HG03457 (cell line): Measurements from ENCODE around the gene DNMT3A.

Source experiments
- ATAC-seq: cut with Tn5 transposase; IDR thresholded peaks from one replicate; pipeline ENCODE4 v1.9.1; 2021; ENCODE audit warnings: moderate number of reproducible peaks; ENCODE audit not compliant: unreplicated experiment

Gene DNMT3A

GRCh38 chr2:25328152-25329085 lies 13.3 kb downstream of the DNMT3A start:
- ATAC-seq, result no peak

DNA sequence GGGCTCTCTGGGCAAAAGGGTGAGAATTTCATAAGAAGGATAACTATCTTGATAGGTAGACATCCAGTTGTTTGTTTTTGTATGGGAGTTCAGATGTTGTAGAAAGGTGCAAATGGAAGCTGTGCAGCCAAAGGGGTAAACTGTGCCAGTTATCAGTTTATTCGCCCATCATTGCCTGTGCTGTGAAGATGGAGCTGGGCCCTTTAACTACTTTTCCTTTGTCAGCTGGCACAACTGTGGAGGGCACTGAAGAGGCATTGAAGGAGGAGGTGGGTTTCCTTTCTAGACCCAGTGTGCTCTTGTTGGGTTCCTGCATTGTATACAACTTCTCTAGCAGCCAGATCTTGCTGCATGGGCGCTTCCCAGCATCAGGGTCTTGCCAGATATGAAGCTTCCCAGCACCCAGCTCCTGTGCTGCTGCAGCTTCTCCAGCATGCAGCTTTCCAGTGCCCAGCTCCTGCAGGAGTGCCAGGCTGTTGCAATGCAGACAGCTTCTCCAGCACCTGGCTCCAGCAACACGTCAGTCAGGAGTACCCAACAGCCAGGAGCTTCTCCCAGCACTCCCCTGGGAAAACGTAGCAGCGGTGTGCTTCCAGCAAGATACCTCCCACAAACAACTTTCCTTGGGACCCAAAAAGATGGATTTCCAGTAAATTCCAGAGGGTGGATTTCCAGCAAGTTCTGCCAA lies 15.3 kb downstream of the DNMT3A start:
- ATAC-seq, result no peak

- no peak for ATAC-seq
Measured at GRCh38 chr2:25324905-25325592, 16.7 kb downstream of the DNMT3A start.

DNA sequence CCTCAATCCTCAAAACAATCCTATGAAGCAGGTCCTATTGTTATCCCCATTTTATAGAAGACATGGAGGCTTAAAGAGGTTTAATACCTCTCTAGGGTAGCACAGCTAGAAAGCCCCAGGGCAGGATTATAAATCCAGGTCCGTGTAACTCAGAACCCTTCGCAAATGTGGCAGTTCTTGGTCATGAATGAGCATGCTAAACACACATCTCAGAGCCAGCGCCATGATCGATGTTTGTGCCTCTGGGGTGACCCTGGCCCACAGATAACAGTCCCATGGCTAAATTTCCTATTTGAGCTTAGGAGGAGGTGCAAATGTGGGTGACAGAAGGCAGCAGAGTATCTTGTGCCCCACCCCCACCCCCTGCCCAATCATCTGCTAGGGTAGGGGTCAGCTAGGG lies 17.5 kb downstream of the DNMT3A start:
- no peak for ATAC-seq

- ATAC-seq, result no peak
Measured at GRCh38 chr2:25323610-25324189, 18.0 kb downstream of the DNMT3A start.

- ATAC-seq, result no peak
Measured at GRCh38 chr2:25323042-25323514, 18.6 kb downstream of the DNMT3A start.

DNA sequence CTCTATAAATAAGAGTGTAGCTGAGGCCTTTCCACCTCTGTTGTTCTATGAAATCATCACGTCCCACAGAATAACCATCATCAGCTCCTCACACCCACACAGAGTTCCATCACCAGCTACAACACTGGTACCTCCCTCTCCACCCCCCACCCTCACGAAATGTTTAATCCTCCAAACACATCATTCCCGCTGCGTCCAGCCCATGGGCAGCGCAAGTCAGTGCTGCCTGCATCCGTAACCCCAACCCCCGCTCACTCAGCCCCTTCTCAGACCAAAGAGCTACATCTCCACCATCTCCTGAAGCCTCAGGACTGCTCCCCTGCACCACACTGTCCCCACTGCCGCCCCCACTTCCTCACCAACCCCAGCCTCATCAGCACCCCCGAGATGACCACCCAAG lies 19.4 kb downstream of the DNMT3A start:
- ATAC-seq, result no peak

DNA sequence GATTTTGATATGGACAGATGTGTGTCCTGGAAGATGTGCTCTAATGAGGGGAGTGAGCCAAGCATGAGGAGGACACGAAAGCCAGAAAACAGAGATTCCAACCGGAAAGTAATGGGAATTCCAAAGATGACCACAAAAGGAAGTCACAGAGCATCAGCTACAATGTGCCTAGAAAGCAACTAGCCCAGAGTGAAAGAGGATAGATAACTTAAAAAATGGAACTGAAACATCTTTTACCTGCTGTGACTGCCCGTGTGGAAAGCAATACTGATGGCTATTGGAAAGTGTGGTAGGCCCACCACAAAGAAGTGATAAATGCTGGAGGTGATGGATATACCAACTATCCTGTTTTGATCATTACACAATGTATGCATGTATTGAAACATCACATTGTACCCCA lies 21.6 kb downstream of the DNMT3A start:
- ATAC-seq, result no peak

GRCh38 chr2:25316101-25316500 lies 25.6 kb downstream of the DNMT3A start:
- no peak for ATAC-seq

DNA sequence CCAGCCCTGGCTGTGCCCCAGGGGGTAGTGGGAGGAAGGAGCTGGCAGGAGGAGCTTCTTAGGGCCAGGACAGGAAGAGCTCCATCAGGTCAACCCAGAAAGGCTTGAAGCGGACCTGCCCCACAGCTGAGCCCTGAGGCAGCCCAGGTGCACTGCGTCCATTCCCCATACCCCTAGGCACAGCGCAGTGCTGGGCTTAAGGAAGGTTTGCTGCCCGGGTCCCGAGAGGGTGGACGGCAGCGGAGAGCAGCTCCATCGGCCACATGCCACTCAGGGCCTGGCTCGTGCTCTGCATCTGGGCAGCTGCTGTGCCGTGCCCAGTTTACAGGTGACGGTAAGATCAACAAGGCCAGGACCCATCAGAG lies 26.4 kb downstream of the DNMT3A start:
- no peak for ATAC-seq

DNA sequence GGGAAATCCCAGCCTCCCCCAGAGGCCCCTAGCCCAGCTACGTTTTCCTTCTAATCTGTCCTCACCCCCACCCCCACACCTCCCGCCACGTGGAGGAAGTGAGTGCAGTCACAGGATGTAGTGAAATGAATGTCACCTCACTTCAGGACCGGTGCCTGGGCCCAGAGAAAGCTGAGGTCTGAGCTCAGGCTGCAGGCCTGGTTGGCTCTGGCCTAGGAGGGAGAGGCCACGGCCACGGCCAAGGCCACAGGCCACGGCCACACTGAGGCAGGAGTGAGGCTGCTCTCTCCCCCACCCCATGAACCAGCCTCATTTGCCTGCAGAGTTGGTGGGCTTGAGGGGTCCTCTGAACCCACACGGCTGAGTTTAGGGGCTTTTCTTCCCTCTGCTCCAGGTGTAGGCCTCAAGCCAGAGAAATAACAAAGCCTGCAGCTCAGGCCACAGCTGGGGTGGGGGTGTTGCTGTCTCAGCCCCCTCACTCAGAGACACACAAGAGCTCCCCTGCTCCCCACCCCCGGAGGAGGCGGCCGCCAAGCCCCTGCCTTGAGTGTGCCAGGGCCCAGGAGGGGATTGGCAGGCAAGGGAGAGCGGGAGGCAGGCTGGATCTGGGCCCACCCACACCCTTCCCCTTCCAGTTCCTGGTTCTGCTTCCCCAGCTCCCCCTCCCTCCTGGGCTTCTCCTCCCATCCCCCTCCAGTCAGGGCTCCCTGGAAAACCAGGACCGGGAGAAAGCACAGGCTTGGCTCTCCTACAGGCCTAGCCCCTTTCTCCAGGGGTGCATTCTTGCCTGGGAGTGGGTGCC lies 27.0 kb downstream of the DNMT3A start:
- ATAC-seq, result no peak

DNA sequence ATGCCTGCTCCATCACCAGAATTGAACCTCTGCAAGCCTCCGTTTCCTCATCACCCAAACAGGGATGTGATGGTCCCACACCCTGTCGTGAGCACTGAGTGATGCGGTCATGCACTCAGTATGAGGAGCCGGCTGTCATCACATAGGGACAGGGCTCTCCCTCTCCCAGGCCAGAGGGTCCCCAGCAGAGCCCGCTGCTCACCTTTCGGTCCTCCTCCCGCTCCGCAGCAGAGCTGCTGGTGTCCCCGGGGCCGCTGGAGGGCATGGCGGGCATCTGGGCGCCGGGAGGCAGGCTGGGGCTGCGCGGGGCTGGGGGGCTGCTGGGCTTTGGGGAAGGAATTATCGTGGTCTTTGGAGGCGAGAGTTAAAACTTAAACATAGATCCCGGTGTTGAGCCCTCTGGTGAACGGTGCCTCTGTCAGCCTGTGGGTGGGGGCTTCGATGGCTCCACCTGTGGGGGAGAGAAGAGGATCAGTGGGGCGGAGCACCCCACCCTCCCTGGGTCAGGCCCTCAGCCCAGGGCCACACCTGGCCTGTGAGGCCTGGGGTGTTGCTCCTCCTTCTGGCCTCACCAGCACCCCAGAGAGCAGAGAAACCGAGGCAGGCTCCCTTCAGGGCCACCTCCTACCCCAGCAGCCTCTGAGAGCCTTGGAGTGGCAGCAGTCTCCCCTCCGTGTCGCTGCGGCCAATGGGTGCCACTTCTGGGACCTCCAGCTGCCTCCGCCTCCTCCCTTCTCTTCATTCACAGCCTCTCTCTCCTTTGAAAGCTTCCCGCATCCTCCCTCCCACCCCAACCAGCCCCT lies 27.8 kb downstream of the DNMT3A start:
- ATAC-seq, result no peak

DNA sequence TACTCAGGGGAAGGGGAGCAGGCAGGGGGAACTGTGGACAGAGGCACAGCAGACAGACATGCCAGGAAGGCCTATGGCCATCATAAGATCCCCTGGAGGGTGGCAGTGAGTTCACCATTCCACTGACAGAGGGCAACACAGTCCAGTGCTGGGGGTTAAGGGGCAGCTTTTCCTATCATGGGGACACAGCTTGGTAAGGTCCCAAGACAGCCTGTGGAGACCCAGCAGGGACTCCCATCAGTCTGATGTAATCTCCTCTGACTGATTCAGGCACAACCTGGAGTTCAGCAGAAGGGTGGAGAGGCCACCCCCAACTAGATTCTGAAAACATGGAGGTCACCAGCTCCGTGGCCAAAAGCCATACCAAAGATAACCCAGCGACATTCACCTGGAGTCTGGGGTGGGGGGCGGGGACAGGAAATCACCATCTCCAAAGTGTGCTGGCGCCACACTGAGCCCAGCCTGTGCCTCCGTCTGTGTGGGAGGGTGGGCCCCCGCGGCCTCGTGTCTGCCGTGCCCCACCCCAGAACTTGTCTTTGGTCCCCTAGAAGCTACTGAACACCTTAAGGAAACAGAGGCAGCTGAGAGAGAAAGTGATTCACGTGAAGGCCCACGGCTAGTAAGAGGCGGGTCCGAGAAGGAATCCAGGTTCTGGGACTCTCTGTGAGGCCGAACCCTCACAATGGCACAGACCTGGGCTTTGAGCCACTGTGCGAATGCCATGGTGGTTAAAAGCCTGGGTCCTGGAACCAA lies 28.6 kb downstream of the DNMT3A start:
- ATAC-seq, result no peak

DNA sequence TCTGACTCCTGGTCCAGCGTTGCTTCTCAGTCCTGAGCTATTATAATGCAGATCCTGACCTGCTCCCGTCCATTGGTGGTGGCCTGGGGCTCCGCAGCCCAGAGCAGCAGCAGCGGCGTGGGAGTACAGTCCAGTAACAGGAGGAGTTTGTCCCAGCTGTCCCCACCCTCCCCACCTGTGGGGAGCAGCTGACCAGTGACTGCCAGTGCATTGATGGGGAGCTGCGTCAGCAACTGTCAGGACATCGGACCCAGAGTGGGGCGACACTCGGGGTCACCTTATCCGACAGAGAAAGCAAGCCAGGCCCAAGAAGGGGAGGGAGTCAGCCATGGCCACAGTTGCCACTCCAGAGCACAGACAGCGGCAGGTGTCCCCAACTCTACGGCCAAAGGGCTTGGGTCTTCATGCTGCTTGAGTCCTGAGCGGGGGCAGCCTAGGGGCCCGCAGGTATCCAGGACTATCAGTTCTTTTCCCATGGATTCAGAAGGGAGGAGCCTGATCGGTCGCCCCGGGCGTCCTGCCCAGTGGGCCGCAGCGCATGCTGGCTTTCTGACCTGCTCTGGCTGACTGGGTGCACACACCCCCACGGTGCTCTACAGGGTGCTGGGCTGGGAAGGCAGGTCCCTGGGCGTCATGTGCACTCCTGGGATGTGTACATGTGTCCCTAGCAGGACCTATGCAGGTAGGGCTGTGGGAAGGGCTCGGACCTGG lies 29.7 kb downstream of the DNMT3A start:
- no peak for ATAC-seq

DNA sequence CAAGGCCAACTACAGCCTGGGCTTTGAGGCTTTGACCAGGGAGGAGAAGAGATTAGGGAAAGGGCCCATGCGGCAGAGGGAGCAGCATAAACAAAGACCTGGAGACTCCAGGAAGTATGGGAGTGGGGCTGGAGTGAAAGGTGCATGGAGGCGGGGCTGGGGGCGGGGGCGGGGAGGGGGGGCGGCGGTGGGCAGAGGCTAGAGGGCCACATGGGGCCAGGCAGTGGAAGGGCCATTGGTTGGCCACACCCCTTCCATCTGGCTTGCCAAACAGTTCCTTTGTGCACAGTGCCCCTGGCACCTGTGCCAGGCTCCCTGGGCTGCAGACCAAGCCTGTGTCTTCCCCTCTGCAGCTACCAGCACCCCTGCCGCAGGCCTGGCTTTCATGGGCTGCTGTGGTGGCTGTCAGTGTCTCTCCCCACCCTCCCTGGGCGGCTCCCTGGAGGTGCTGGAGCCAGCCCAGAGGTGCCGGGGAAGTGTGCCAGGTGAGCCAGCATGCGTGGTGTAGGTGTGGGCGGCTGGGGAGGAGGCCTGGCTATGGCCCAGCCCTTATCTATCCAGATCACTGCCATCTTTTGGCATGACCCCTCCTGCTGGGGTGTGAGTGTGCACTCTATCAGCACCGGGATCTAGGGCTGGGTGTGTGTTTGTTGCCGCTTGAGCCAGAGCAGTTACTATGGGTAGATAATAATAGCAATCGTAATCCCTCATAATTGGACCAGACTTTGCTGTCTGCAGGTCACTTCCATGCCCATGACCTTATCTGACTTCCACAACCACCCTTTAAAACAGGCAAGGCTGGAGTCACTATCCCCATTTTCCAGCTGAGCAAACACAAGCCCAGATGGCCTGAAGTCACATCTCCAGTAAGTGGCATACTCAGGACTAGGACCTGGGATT lies 30.5 kb downstream of the DNMT3A start:
- ATAC-seq, result no peak

GRCh38 chr2:25310709-25310964 lies 31.1 kb downstream of the DNMT3A start:
- ATAC-seq, result no peak

GRCh38 chr2:25309402-25309801 lies 32.3 kb downstream of the DNMT3A start:
- ATAC-seq, result no peak

DNA sequence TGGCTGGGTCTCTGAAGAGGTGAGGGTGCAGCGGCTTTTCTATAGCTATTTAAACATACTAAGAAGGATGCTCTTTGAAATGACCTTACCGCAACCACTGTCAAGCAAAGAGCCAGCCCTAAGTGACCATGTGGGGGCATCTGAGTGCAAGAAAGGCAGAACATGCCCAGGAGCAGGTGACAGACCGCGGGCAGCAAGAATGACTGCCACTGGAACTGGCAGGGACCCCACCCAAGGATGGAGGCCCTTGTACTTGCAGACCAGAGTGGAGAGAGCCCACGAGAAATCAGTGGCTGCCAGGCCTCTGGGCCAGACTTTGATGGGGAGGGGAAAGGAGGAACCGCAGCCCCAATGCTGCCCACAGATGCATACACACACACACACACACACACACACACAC lies 33.1 kb downstream of the DNMT3A start:
- ATAC-seq, result no peak
